Upper lobe of left lung (tissue), 6 donors: ENCODE results near the gene RERE. TPM values are rescaled to one million over a fixed set of nuclear protein-coding genes. Genes with fewer than 3 reads are reported as not detected.

ENCODE experiments used
- ATAC-seq, 2 donors: fragments of 200-7000 bp; cut with Tn5 transposase; one replicate each; pipeline ENCODE4 v1.9.1; 2022; ENCODE audit warnings: mild to moderate bottlenecking in 2 of 2, moderate library complexity in 2 of 2; ENCODE audit not compliant: low FRiP score in 2 of 2
- DNase-seq, 2 donors: peaks; one replicate each; pipeline ENCODE4 v3.0.0-alpha.2; 2019 to 2020
- H3K27ac ChIP-seq, 4 donors: fragments of 200-600 bp; sonication (generic); one replicate each; pipeline ENCODE4 v1.5.1; 2016 to 2019
- H3K27me3 ChIP-seq, 4 donors: fragments of 200-600 bp; sonication (generic); one replicate each; pipeline ENCODE4 v1.5.1; 2017 to 2019
- H3K36me3 ChIP-seq, 4 donors: fragments of 200-600 bp; sonication (generic); one replicate each; pipeline ENCODE4 v1.5.1; 2016 to 2019
- H3K4me1 ChIP-seq, 4 donors: fragments of 200-600 bp; sonication (generic); one replicate each; pipeline ENCODE4 v1.5.1; 2018 to 2019
- H3K4me3 ChIP-seq, 4 donors: fragments of 200-600 bp; sonication (generic); one replicate each; pipeline ENCODE4 v1.5.1; 2017 to 2019; ENCODE audit warnings: mild to moderate bottlenecking in 2 of 4, moderate library complexity in 1 of 4
- H3K9me3 ChIP-seq, 4 donors: fragments of 200-600 bp; sonication (generic); one replicate each; pipeline ENCODE4 v1.5.1; 2018 to 2019
- CTCF ChIP-seq, 6 experiments: fragments of 450-650 bp in 4 of 6; fragments of 200-600 bp in 2 of 6; sonication (generic) in 2 of 6; IDR thresholded peaks; one replicate each; pipeline ENCODE4 v1.5.1; 2016 to 2019; ENCODE audit warnings: antibody characterized with exemption in 6 of 6
- EP300 ChIP-seq, 4 donors: sonication (generic); formaldehyde crosslinking; IDR thresholded peaks; one replicate each; pipeline ENCODE4 v1.5.1; 2017; ENCODE audit warnings: antibody characterized with exemption in 4 of 4, control low read depth in 2 of 4
- POLR2A ChIP-seq, 4 donors: fragments of 450-650 bp; IDR thresholded peaks; one replicate each; pipeline ENCODE4 v1.5.1; 2016 to 2017; ENCODE audit warnings: antibody characterized with exemption in 4 of 4, mild to moderate bottlenecking in 2 of 4
- POLR2AphosphoS5 ChIP-seq, 2 donors: sonication (generic); formaldehyde crosslinking; IDR thresholded peaks; one replicate each; pipeline ENCODE4 v1.5.1; 2017; ENCODE audit warnings: antibody characterized with exemption in 2 of 2
- WGBS, 2 donors: methylation state at CpG; one replicate each; pipeline ENCODE4 v1.1.5; 2017 to 2018; 5-methylcytosine and 5-hydroxymethylcytosine counted together
- total RNA-seq, 6 donors: library from RNA; depleted of rRNA in 4 of 6; stranded (reverse); fragments of >200 nt in 4 of 6; gene quantifications; one replicate each; pipeline versions ENCODE4 v1.1.0 to v1.2.1, GENCODE V29; 2016 to 2021
- donor health status: DM: no; HTN: no; CAD: no; lungs with moderate emphysema.
- donor health status: DM: no; HTN: yes; CAD: no; lungs with severe emphysema.

RERE gene
- total RNA-seq, 6 donors from 2014 or later: 75.5 to 222 (median 104) TPM

- H3K4me3 ChIP-seq: no peak overlapping the region
- TF ChIP-seq EP300 (IDR thresholded peaks at IDR 0.05) (no peak), POLR2AphosphoS5 (IDR thresholded peaks at IDR 0.05) (no peak), CTCF (IDR thresholded peaks at IDR 0.05) (no peak), POLR2A (IDR thresholded peaks at IDR 0.05) (no peak)
- H3K27me3 ChIP-seq: no peaks in the 10 kb centered on the region
- WGBS, 2 donors: 88 to 89% methylated on average over 5 of the region's 5 CpGs
- H3K9me3 ChIP-seq: no peaks in the 10 kb centered on the region
- peaks cover 0 to 3% (median 0%) of the 10 kb centered on the region in 4 donors for H3K4me1 ChIP-seq
- ATAC-seq: no peak
- no peak for DNase-seq
- H3K27ac ChIP-seq: no peak overlapping the region
- H3K36me3 ChIP-seq: no peaks in the 10 kb centered on the region
Observed at GRCh38 chr1:8797216-8797615, 20.2 kb downstream of the RERE start.

- Histone ChIP-seq H3K9me3 (no peaks in the 10 kb centered on the region), H3K36me3 (no peaks in the 10 kb centered on the region), H3K4me1 (peaks cover 0 to 3% (median 0%) of the 10 kb centered on the region in 4 donors), H3K27ac (no peak overlapping the region), H3K27me3 (no peaks in the 10 kb centered on the region), H3K4me3 (no peak overlapping the region)
- ATAC-seq: no peak
- WGBS, 2 donors: 35 to 39% methylated on average over 3 of the region's 3 CpGs
- TF ChIP-seq POLR2A (IDR thresholded peaks at IDR 0.05) (no peak), POLR2AphosphoS5 (IDR thresholded peaks at IDR 0.05) (no peak), EP300 (IDR thresholded peaks at IDR 0.05) (no peak), CTCF (IDR thresholded peaks at IDR 0.05) (no peak)
- no peak for DNase-seq
Observed at GRCh38 chr1:8796812-8797211, 20.6 kb downstream of the RERE start.

GRCh38 chr1:8794605-8795004 lies 22.8 kb downstream of the RERE start:
- Histone ChIP-seq H3K27ac (no peak overlapping the region), H3K9me3 (no peaks in the 10 kb centered on the region), H3K4me1 (peaks cover 0 to 6% (median 3%) of the 10 kb centered on the region in 4 donors), H3K27me3 (no peaks in the 10 kb centered on the region), H3K36me3 (no peaks in the 10 kb centered on the region), H3K4me3 (no peak overlapping the region)
- ATAC-seq: no peak
- WGBS, 2 donors: 70 to 82% methylated on average over 3 of the region's 3 CpGs
- TF ChIP-seq POLR2A (IDR thresholded peaks at IDR 0.05): no peak
- no peak for TF ChIP-seq EP300 (IDR thresholded peaks at IDR 0.05)
- TF ChIP-seq POLR2AphosphoS5 (IDR thresholded peaks at IDR 0.05): no peak
- TF ChIP-seq CTCF (IDR thresholded peaks at IDR 0.05): no peak
- no peak for DNase-seq

- no peaks in the 10 kb centered on the region for H3K36me3 ChIP-seq
- H3K27me3 ChIP-seq: no peaks in the 10 kb centered on the region
- H3K4me1 ChIP-seq: peaks cover 0 to 6% (median 3%) of the 10 kb centered on the region in 4 donors
- no peak for ATAC-seq
- no peak overlapping the region for H3K4me3 ChIP-seq
- TF ChIP-seq POLR2A (IDR thresholded peaks at IDR 0.05) (no peak), EP300 (IDR thresholded peaks at IDR 0.05) (no peak), POLR2AphosphoS5 (IDR thresholded peaks at IDR 0.05) (no peak), CTCF (IDR thresholded peaks at IDR 0.05) (no peak)
- H3K9me3 ChIP-seq: no peaks in the 10 kb centered on the region
- DNase-seq: no peak
- WGBS, 2 donors: 94 to 99% methylated on average over 3 of the region's 3 CpGs
- no peak overlapping the region for H3K27ac ChIP-seq
Observed at GRCh38 chr1:8791819-8792218, 25.6 kb downstream of the RERE start.

- no peak for DNase-seq
- TF ChIP-seq EP300 (IDR thresholded peaks at IDR 0.05): no peak
- no peak for TF ChIP-seq CTCF (IDR thresholded peaks at IDR 0.05)
- no peak for TF ChIP-seq POLR2A (IDR thresholded peaks at IDR 0.05)
- no peak for TF ChIP-seq POLR2AphosphoS5 (IDR thresholded peaks at IDR 0.05)
- no peak overlapping the region for H3K4me3 ChIP-seq
- no peaks in the 10 kb centered on the region for H3K36me3 ChIP-seq
- no peaks in the 10 kb centered on the region for H3K9me3 ChIP-seq
- no peak overlapping the region for H3K27ac ChIP-seq
- H3K4me1 ChIP-seq: peaks cover 0 to 6% (median 3%) of the 10 kb centered on the region in 4 donors
- H3K27me3 ChIP-seq: no peaks in the 10 kb centered on the region
- WGBS, 2 donors: 75 to 81% methylated on average over 1 of the region's 1 CpG
- ATAC-seq: no peak
Observed at GRCh38 chr1:8790987-8791386, 26.5 kb downstream of the RERE start.
